ENCODE results near the gene SH3PXD2A. TPM values are rescaled to one million over a fixed set of nuclear protein-coding genes. Genes with fewer than 3 reads are reported as not detected.

The SH3PXD2A gene
- total RNA-seq, 1 experiment from 2014 or later: 6.8 TPM

Other genes starting within 250 kb of the SH3PXD2A start
- gene STN1, start 62.6 kb upstream of the SH3PXD2A start, total RNA-seq (2014; rRNA removed; shearing (Covaris generic)): 24.0 and 42.9 TPM in 2 replicates
- 15.6 and 29.7 TPM in 2 replicates for gene SLK, start 111.6 kb upstream of the SH3PXD2A start, total RNA-seq (2014; rRNA removed; shearing (Covaris generic))
- gene COL17A1, start 230.3 kb upstream of the SH3PXD2A start, total RNA-seq (2014; rRNA removed; shearing (Covaris generic)): 0.59 and 1.0 TPM in 2 replicates